PC-3 (cell line): ENCODE results near the gene ANKRD13B.

Experiments
- CTCF ChIP-seq: fragments of 300-600 bp; sonication (generic); conservative IDR thresholded peaks from 2 replicates; pipeline ENCODE4 v1.5.1; 2017; ENCODE audit warnings: antibody characterized with exemption, low read depth, mild to moderate bottlenecking, low read length
- EZH2 ChIP-seq: fragments of 300-600 bp; sonication (generic); IDR thresholded peaks from one replicate; pipeline ENCODE4 v1.6.1; 2017; ENCODE audit warnings: antibody characterized with exemption, mild to moderate bottlenecking, low read length; ENCODE audit not compliant: unreplicated experiment
- EZH2phosphoT487 ChIP-seq: fragments of 300-600 bp; sonication (generic); IDR thresholded peaks from 2 replicates; pipeline ENCODE4 v1.6.1; 2018; ENCODE audit warnings: mild to moderate bottlenecking, antibody characterized with exemption, low read length, borderline replicate concordance

GRCh38 chr17:29566473-29567303 is 26.2 kb upstream of the ANKRD13B start, which contains the start of gene ABHD15:
- TF ChIP-seq CTCF (no peak), EZH2phosphoT487 (no peak), EZH2 (no peak)
